Stimulated activated CD4-positive, alpha-beta T cell treated with anti-CD3 and anti-CD28 coated beads, Interleukin-15, amount 100 ng/mL, for 1 hour (primary cell): ENCODE measurements around the gene MADD.

Source experiments
- DNase-seq, 2 donors: peaks; one replicate each; pipeline ENCODE4 v3.0.0-alpha.2; 2020; ENCODE audit warnings: low read depth in 1 of 2, low spot score in 1 of 2

The MADD gene

GRCh38 chr11:47337229-47337924, 67.4 kb downstream of the MADD start:
- DNase-seq, result no peak

DNA sequence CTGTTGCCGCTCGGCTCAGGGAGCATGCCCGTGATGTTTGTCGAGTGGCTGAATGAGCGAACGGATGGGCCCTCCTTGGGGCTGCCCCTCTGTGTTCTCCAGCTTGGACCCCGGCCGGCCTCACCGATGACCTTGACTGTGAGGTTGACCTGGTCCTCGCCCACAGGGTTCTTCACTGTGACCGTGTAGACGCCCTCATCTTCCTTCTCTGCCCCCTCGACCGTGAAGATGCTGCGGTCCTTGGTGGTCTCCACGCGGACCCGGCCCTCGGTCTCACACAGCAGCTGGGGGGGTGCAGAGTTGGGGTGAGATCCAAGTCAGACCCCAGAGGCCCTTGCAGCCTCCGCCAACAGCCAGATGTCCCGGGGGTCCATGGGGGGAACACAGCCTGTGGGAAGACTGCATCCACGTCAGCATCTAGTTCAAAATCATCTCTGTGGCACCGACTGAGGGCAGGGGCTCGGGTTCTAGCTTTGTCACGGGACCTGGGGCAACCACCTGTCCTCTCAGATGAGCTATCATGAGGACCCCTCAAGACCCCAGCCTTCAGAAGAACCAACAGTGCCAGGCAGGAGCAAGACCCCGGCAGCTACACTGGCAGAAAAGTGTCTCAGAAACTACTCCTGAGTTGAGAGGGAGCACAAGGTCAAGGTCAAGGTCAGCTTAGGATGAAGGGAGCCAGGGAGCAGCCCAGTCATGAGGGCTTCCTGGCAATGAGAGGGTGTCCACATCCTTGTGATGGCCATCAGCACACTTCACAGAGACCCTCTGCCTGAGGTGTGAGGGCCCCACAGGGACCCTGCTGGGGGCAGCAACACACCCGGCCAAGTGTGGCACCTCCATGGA, 68.7 kb downstream of the MADD start:
- no peak for DNase-seq

GRCh38 chr11:47340010-47340409, 70.1 kb downstream of the MADD start:
- no peak for DNase-seq

- DNase-seq, result no peak
Measured at GRCh38 chr11:47340980-47341775, 71.2 kb downstream of the MADD start.

DNA sequence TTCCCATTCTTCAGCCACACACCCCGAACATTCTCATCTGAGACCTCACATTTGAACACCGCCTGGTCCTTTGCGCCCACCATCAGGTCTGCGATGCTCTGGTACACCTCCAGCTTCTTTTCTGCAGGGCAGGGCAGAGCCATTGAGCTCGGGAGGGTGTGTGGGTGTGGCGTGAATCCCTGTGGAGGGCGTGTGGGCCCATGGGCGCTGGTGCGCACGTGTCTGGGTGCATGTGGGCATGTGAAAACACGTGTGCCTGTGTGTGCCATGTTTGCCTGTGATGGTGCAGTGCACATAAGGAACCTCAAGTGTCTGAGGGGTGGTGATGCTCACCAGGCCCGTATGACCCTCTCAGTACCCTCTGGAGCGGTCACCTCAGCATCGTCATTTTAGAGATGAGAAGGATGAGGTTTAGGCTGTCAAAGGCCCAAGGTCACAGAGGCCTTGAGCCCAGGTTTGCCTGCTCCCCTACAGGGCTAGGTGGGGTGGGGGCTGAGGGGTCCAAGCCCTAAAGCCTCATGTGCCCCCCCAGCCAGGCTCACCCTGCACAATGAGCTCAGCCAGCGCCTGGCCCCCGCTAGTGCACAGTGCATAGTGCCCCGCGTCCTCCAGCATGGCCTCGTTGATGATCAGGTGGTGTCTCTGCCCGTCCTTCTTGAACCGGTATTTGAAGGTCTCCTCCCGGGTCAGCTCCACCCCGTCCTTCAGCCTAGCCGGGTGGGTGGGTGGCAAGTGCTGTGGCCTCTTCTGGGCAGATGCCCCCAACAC, 72.3 kb downstream of the MADD start:
- no peak for DNase-seq

GRCh38 chr11:47342854-47343253, 72.9 kb downstream of the MADD start:
- no peak for DNase-seq

GRCh38 chr11:47345890-47346563, 76.1 kb downstream of the MADD start:
- no peak for DNase-seq

DNA sequence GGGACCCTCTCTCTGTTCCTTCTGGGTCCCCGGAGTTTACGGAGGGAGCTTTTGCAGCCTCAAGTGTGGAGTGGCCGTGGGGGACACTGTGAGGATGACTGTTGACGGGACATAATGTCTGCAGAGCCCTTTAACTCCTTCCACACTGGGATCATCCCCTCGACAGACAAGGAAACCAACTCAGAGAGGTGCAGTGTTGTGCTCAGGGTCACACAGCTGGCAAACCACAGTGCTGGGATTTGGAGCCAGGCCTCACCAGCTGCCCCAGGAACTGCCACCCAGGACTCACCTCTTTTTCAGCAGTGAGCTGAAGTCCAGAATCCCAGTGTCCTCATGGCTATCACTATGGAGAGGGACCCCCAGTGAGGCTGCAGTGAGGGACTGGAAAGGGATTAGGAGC, 77.2 kb downstream of the MADD start:
- no peak for DNase-seq

DNA sequence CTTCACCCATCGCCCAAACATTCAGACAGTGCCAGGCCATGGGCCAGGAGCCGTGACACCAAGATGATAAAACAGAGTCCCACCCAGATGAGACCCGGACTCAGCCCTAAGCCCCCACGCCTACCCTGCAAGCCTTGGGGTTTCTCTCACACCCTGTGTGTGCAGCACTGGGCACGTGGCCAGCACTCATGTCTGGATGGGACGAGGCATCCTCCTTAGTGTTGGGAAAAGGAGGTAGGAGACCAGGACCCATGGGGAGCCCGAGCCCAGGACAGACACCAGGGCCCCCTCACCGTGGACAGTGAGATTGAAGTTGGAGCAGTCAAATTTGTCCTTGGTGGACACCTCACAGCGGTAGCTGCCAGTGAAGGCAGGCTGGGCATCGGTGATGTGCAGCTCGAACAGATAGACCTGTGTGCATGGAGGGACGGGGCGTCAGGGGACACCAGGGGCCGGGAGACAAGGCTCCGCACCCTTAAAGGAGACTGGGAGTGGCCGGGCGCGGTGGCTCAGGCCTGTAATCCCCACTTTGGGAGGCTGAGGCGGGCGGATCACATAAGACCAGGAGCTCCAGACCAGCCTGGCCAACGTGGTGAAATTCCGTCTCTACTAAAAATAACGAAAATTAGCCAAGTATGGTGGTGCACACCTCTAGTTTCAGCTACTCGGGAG, 78.3 kb downstream of the MADD start:
- DNase-seq, result no peak

- DNase-seq, result no peak
Measured at GRCh38 chr11:47348859-47349258, 78.9 kb downstream of the MADD start.

GRCh38 chr11:47349521-47350095, 79.7 kb downstream of the MADD start:
- DNase-seq, result no peak

DNA sequence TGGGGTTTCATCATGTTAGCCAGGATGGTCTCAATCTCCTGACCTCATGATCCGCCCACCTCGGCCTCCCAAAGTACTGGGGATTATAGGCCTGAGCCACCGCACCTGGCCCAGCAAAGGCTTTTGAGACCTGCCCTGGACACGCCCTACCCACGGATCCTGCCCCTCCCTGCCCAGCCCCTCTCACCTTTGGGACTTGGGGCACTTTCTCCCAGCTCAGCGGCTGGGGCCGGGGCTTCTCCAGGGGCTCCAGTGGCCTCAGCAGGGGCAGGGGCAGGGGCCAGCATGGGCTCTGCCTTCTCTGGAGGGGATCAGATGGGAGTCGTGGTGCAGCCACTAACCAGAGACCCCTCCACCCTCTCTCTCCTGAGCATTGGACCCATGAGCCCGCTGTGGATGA, 80.4 kb downstream of the MADD start:
- DNase-seq, result no peak

DNA sequence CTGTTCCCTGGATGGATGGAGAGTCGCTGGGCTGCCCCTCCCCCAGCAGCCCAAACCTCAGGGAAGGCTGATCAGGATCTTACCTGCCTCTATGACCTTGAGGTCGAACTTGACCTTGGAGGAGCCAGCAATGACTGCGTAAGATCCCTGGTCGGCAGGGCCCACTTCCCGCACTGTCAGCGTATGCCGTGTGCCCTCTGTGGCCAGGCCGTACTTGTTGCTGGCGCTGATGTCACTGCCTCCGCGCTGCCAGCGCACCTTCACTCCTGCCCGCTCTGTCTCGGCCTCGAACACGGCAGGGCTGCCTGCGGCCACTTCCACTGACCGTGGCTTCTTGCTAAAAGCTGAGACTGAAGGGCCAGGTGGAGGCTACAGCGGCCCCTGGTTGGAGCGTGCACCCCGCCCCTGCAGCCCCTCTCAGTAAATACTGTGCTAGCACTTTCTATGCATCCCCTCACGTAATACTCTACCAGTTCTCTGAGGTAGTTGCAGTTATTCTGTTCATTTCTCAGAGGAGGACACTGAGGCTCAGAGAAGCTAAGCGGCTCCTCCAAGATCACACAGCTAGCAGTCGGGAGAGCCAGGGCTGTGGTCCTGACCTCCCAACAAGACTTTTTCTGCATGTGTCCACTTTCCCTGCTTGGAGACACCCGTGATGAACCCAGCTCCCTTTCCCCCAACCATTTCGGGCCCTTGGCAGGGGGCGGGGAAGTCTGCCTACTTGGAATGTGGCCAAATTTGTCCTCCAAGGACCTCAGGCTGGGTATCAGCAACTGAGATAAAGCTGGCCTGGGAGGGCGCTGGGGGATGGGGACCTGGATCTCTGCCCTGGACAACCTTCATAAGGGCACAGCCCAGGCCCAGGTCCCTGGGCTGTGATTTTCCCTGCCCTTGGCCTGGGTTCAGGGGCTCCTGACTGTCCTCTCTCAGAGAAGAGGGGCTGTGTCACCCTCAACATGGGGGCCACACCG, 81.5 kb downstream of the MADD start:
- no peak for DNase-seq

DNA sequence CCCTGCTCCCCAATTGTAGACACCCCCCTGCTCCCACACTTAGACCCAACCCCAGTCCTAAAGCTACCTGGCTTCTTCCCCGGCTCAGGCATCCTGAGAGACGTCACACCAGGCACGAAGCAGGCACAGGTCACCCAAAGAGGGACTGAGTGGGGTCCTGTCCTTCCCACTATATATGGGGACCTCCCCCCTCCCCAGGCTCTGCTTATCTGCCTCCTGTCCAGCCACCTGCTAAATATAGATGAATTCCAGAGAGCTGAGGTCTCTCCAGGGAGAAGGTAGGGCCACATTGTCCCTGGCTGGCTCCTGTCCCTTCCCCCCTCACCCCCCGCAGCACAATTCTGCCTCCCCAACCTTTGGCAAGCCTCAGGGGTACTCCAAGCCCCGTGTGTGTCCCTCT, 82.6 kb downstream of the MADD start, which contains the start of gene MYBPC3:
Gene MYBPC3, minus strand, starts transcription at position 147 of the 400 bp plus-strand sequence. Its CDS starts 55 bp downstream, at position 92.
- no peak for DNase-seq

GRCh38 chr11:47353978-47354774, 84.2 kb downstream of the MADD start:
- DNase-seq, result no peak

GRCh38 chr11:47354913-47355282, 85.0 kb downstream of the MADD start:
- no peak for DNase-seq

GRCh38 chr11:47355283-47356128, 85.6 kb downstream of the MADD start:
- DNase-seq, result no peak
